GM18517 (cell line): ENCODE measurements around the gene UBL4A.
"Not testable (repeated sequence)": the region's sequence is repeated elsewhere in the genome, so short reads cannot be mapped to it uniquely, and the experiment has no call there.

Experiments
- ATAC-seq: cut with Tn5 transposase; IDR thresholded peaks from one replicate; pipeline ENCODE4 v1.9.1; 2021; ENCODE audit warnings: mild to moderate bottlenecking, moderate library complexity; ENCODE audit not compliant: unreplicated experiment

The UBL4A gene

GRCh38 chrX:154509455-154509854, 23.0 kb upstream of the UBL4A start:
- ATAC-seq, result no peak

- no peak for ATAC-seq
These were observed 21.9 kb upstream of the UBL4A start for GRCh38 chrX:154508384-154508745.

GRCh38 chrX:154507673-154508383, 21.4 kb upstream of the UBL4A start:
- ATAC-seq, result no peak

- no peak for ATAC-seq
These were observed 20.3 kb upstream of the UBL4A start for GRCh38 chrX:154506483-154507332.

- ATAC-seq, result no peak
These were observed 19.3 kb upstream of the UBL4A start for GRCh38 chrX:154505734-154506133.

- no peak for ATAC-seq
These were observed 16.6 kb upstream of the UBL4A start for GRCh38 chrX:154502989-154503388.

GRCh38 chrX:154502098-154502497, 15.7 kb upstream of the UBL4A start:
- no peak for ATAC-seq

GRCh38 chrX:154501423-154501822, 15.0 kb upstream of the UBL4A start:
- not testable (repeated sequence) for ATAC-seq

- not testable (repeated sequence) for ATAC-seq
These were observed 10.2 kb upstream of the UBL4A start for GRCh38 chrX:154496591-154497137.

GRCh38 chrX:154495472-154495922, 9.1 kb upstream of the UBL4A start:
- ATAC-seq, result no peak

- ATAC-seq, result no peak
These were observed 8.3 kb upstream of the UBL4A start for GRCh38 chrX:154494715-154495114.

GRCh38 chrX:154490414-154491083, 4.1 kb upstream of the UBL4A start, which contains the start of gene SLC10A3:
Gene SLC10A3 (minus strand): TSS chrX:154490629. CDS start chrX:154488940, 1,689 bp downstream.
- ATAC-seq, result peak; percentile 79

- ATAC-seq, result peak; percentile 11
These were observed 3.6 kb upstream of the UBL4A start for GRCh38 chrX:154490021-154490413.

- no peak for ATAC-seq
These were observed 2.8 kb upstream of the UBL4A start for GRCh38 chrX:154489182-154489581.

- no peak for ATAC-seq
These were observed 2.1 kb upstream of the UBL4A start for GRCh38 chrX:154488336-154489075.

- ATAC-seq, result no peak
These were observed 1.3 kb upstream of the UBL4A start for GRCh38 chrX:154487518-154488290.

GRCh38 chrX:154486052-154486395, 391 bp downstream of the UBL4A start:
- ATAC-seq, result no peak

GRCh38 chrX:154485150-154486051, 1.0 kb downstream of the UBL4A start:
- no peak for ATAC-seq
